Loucy (cell line): Measurements from ENCODE around the gene LTV1.

ENCODE experiments used
- H2AFZ ChIP-seq: fragments of 200-600 bp; sonication (generic); 2 replicates; pipeline ENCODE4 v1.6.0; 2016; ENCODE audit warnings: antibody characterized with exemption, mild to moderate bottlenecking, low read length, moderate library complexity
- H3F3A ChIP-seq: fragments of 200-600 bp; 2 replicates; pipeline ENCODE4 v1.6.0; 2016; ENCODE audit warnings: antibody characterized with exemption, low read depth, mild to moderate bottlenecking
- H3K27me3 ChIP-seq: fragments of 200-600 bp; sonication (generic); 2 replicates; pipeline ENCODE4 v1.6.1; 2014; ENCODE audit warnings: low read length, mild to moderate bottlenecking; ENCODE audit not compliant: insufficient read depth, poor library complexity, severe bottlenecking
- H3K36me3 ChIP-seq: fragments of 200-600 bp; sonication (generic); 2 replicates; pipeline ENCODE4 v1.6.1; 2016; ENCODE audit warnings: low read length; ENCODE audit not compliant: insufficient read depth
- H3K4me1 ChIP-seq: fragments of 200-600 bp; sonication (generic); 2 replicates; pipeline ENCODE4 v1.5.1; 2014; ENCODE audit warnings: low read length, mild to moderate bottlenecking; ENCODE audit not compliant: insufficient read depth, poor library complexity, severe bottlenecking
- H3K4me2 ChIP-seq: fragments of 200-600 bp; sonication (generic); 2 replicates; pipeline ENCODE4 v1.6.0; 2014; ENCODE audit warnings: antibody characterized with exemption, low read length, low read depth, mild to moderate bottlenecking; ENCODE audit not compliant: poor library complexity, severe bottlenecking
- H3K4me3 ChIP-seq: fragments of 200-600 bp; sonication (generic); 2 replicates; pipeline ENCODE4 v1.5.1; 2014; ENCODE audit warnings: low read length, mild to moderate bottlenecking, mixed read lengths; ENCODE audit not compliant: poor library complexity, severe bottlenecking
- H3K79me2 ChIP-seq: fragments of 200-600 bp; sonication (generic); 2 replicates; pipeline ENCODE4 v1.6.1; 2014; ENCODE audit warnings: low read length; ENCODE audit not compliant: insufficient read depth
- H3K9ac ChIP-seq: fragments of 200-600 bp; sonication (generic); 2 replicates; pipeline ENCODE4 v1.6.0; 2014; ENCODE audit warnings: mild to moderate bottlenecking, low read depth, low read length, moderate library complexity; ENCODE audit not compliant: poor library complexity, severe bottlenecking
- H3K9me2 ChIP-seq: fragments of 200-600 bp; sonication (generic); replicated peaks from 2 replicates; pipeline ENCODE4 v1.6.1; 2016; ENCODE audit warnings: low read depth, low read length, mixed read lengths
- H3K9me3 ChIP-seq: fragments of 200-600 bp; sonication (generic); 2 replicates; pipeline ENCODE4 v1.6.1; 2014; ENCODE audit warnings: mild to moderate bottlenecking, antibody characterized with exemption, low read length, low read depth; ENCODE audit not compliant: insufficient read depth
- H4K20me1 ChIP-seq: fragments of 200-600 bp; sonication (generic); 2 replicates; pipeline ENCODE4 v1.6.0; 2014; ENCODE audit warnings: antibody characterized with exemption, low read length, mild to moderate bottlenecking; ENCODE audit not compliant: insufficient read depth, poor library complexity, severe bottlenecking
- EZH2phosphoT487 ChIP-seq: fragments of 200-600 bp; IDR thresholded peaks from 2 replicates; pipeline ENCODE4 v1.6.1; 2018; ENCODE audit warnings: antibody characterized with exemption, mild to moderate bottlenecking, moderate library complexity, borderline replicate concordance
- TF ChIP-seq, protein P1 (sequence below): fragments of 200-600 bp; sonication (generic); conservative IDR thresholded peaks from 2 replicates; pipeline ENCODE4 v1.5.1; 2014; ENCODE audit warnings: mild to moderate bottlenecking, antibody characterized with exemption, low read length

Gene LTV1

DNA sequence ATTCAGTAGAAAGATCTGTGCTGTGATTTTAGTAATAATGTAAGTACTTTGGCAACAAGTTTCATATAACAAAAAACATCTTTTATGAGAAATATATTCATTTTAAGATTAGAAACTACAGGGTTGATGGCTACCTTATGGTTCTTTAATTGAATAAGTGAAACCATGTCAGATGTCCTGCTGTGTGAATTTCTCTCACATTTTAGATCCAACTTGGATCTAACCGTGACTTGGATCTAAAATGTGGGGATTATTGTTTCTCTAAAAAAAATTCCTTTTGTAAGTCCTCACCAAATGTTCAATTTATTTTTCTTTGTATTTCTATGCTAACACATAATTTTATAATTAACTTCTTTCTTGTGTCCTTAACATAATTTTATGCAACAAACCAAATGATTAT is 51.5 kb downstream of the LTV1 start:
- Histone ChIP-seq H3K27me3 (no peaks in the 10 kb centered on the region), H3K4me1 (no peaks in the 10 kb centered on the region), H2AFZ (no peak overlapping the region), H3K4me3 (no peak overlapping the region), H3F3A (no peaks in the 10 kb centered on the region), H3K9ac (no peak overlapping the region), H4K20me1 (no peaks in the 10 kb centered on the region), H3K4me2 (no peak overlapping the region), H3K79me2 (no peaks in the 10 kb centered on the region), H3K9me2 (no peaks in the 10 kb centered on the region), H3K36me3 (no peaks in the 10 kb centered on the region), H3K9me3 (no peaks in the 10 kb centered on the region)
- TF ChIP-seq EZH2phosphoT487, result no peak
- TF ChIP-seq, protein P1, sequence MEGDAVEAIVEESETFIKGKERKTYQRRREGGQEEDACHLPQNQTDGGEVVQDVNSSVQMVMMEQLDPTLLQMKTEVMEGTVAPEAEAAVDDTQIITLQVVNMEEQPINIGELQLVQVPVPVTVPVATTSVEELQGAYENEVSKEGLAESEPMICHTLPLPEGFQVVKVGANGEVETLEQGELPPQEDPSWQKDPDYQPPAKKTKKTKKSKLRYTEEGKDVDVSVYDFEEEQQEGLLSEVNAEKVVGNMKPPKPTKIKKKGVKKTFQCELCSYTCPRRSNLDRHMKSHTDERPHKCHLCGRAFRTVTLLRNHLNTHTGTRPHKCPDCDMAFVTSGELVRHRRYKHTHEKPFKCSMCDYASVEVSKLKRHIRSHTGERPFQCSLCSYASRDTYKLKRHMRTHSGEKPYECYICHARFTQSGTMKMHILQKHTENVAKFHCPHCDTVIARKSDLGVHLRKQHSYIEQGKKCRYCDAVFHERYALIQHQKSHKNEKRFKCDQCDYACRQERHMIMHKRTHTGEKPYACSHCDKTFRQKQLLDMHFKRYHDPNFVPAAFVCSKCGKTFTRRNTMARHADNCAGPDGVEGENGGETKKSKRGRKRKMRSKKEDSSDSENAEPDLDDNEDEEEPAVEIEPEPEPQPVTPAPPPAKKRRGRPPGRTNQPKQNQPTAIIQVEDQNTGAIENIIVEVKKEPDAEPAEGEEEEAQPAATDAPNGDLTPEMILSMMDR, result no peak

DNA sequence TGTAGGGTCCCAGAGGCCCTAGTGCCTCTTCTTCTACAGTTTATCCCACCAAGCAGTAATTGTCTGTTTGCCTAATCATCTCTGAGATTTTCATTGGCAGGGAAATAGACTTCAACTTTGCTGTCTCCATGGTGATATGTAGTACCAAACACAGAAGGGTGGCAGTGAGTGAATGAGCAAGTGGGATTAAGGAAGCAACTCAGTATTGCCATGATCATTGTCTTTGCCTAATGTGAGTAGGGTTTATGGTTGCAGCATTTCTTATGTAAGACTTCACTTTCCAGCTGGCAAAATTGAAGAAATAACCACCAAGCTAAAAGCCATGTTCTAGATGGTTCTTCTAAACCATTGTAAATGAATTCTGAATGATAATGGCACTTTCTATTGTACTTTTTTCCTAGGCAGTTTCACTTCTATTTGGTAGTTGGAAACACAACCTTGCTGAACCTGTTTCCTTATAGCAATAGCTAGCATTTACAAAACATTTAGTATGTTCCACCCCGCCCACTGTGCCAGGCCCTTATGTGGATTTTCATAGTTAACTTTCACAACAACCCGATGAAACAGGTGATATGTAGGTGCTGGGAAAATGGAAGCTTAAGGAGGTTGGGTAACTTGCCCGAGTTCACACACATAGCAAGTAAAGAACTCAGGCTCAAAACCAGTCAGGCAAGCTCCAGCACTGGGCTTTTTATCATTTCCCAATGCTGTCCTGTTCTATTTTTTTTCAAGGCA is 53.2 kb downstream of the LTV1 start:
- H2AFZ ChIP-seq, result no peak overlapping the region
- no peak overlapping the region for H3K4me2 ChIP-seq
- no peaks in the 10 kb centered on the region for H3K36me3 ChIP-seq

DNA sequence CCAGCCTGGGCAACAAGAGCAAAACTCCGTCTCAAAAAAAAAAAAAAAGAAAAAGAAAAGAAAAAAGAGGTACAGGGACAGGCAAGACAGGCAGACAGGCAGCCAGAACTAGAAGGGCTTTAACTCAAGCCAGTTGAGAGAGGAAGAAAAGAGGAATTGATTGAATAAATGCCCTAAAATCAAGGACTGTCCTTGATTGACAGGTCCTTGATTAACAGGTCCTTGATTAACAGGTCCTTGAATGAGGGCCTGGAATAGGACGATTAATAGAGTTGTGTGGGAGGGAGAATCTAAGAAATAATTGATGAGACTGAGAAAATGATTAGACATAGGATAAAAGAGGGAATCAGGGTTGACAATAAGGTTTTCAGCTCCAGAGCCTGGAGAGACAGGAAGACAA is 57.2 kb downstream of the LTV1 start:
- Histone ChIP-seq H3K4me2 (no peak overlapping the region), H3K9ac (no peak overlapping the region), H3K9me3 (no peaks in the 10 kb centered on the region), H3K4me3 (no peak overlapping the region), H3F3A (no peaks in the 10 kb centered on the region), H3K27me3 (no peaks in the 10 kb centered on the region), H4K20me1 (no peaks in the 10 kb centered on the region), H3K36me3 (no peaks in the 10 kb centered on the region), H3K4me1 (no peaks in the 10 kb centered on the region), H2AFZ (no peak overlapping the region), H3K79me2 (no peaks in the 10 kb centered on the region), H3K9me2 (no peaks in the 10 kb centered on the region)
- no peak for TF ChIP-seq EZH2phosphoT487
- TF ChIP-seq, protein P1, result no peak

More for the DNA sequence above, 53.2 kb downstream of the LTV1 start:
- H3K9me2 ChIP-seq, result no peaks in the 10 kb centered on the region
- no peaks in the 10 kb centered on the region for H3K4me1 ChIP-seq
- H4K20me1 ChIP-seq, result no peaks in the 10 kb centered on the region
- no peaks in the 10 kb centered on the region for H3K27me3 ChIP-seq
- H3K9me3 ChIP-seq, result no peaks in the 10 kb centered on the region
- TF ChIP-seq EZH2phosphoT487, result no peak
- TF ChIP-seq, protein P1, result no peak
- H3F3A ChIP-seq, result no peaks in the 10 kb centered on the region
- H3K4me3 ChIP-seq, result no peak overlapping the region
- no peaks in the 10 kb centered on the region for H3K79me2 ChIP-seq
- H3K9ac ChIP-seq, result no peak overlapping the region
